Tibial artery (tissue), 4 donors: ENCODE results near the gene CSNK1E.

Experiments
- DNase-seq, 2 donors: peaks; one replicate each; pipeline ENCODE4 v3.0.0-alpha.2; 2019
- H3K27ac ChIP-seq, 2 donors: fragments of 200-600 bp; sonication (generic) in 1 of 2; 1 replicate in 1 of 2; 2 replicates in 1 of 2; pipeline ENCODE4 v1.5.1; 2018 to 2019; ENCODE audit warnings: mild to moderate bottlenecking in 1 of 2
- H3K27me3 ChIP-seq, 2 donors: fragments of 200-600 bp; sonication (generic) in 1 of 2; one replicate each; pipeline versions ENCODE4 v1.5.1 to v1.6.0; 2016 to 2019
- H3K36me3 ChIP-seq, 3 donors: fragments of 200-600 bp; sonication (generic) in 2 of 3; one replicate each; pipeline ENCODE4 v1.5.1; 2016 to 2019; ENCODE audit warnings: mild to moderate bottlenecking in 2 of 3
- H3K4me1 ChIP-seq, 4 donors: fragments of 200-600 bp; sonication (generic) in 2 of 4; 1 replicate in 3 of 4; 2 replicates in 1 of 4; pipeline ENCODE4 v1.5.1; 2016 to 2019
- H3K4me3 ChIP-seq, 2 donors: fragments of 200-600 bp; sonication (generic) in 1 of 2; 1 replicate in 1 of 2; 2 replicates in 1 of 2; pipeline ENCODE4 v1.5.1; 2018 to 2019; ENCODE audit warnings: mild to moderate bottlenecking in 2 of 2
- H3K9me3 ChIP-seq, 3 donors: fragments of 200-600 bp; sonication (generic) in 1 of 3; one replicate each; pipeline ENCODE4 v1.5.1; 2016 to 2019
- intact Hi-C: fragments of 100-400 bp; cut with DNase I; formaldehyde crosslinking; loops from one replicate; pipeline ENCODE4 v1.15.0; 2023; ENCODE audit warnings: low total_unique reads
- TF ChIP-seq, protein P1 (sequence below), 2 experiments: fragments of 200-600 bp in 1 of 2; fragments of 450-650 bp in 1 of 2; IDR thresholded peaks; one replicate each; pipeline ENCODE4 v1.5.1; 2017 to 2019; ENCODE audit warnings: antibody characterized with exemption in 2 of 2, mild to moderate bottlenecking in 1 of 2, moderate library complexity in 1 of 2

CSNK1E gene

DNA sequence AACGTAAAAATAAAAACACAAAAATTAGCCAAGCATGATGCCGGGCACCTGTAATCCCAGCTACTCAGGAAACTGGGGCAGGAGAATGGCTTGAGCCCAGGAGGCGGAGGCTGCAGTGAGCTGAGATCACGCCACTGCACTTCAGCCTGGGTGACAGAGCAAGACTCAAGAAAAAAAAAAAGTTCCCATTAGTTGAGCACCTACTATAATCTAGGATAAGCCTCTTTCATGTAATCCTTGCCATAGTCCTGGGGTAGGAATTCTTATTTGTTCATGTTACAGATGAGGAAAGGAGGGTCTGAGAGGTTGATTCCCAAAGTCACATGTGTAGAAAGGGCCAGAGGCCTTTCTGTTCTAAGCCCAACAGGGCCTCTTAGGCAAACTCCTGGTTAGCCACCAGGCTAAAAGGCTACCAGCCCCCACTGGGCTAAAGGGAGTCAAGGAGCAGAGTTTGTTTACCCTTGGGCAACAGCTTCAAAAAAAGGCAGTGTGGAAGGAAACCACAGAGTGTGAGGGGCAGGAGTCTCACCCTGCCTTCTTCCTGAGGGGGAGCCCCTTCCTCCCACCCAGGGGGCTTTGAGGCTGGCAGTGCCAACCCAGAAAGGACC is 21.6 kb upstream of the CSNK1E start:
- TF ChIP-seq, protein P1, sequence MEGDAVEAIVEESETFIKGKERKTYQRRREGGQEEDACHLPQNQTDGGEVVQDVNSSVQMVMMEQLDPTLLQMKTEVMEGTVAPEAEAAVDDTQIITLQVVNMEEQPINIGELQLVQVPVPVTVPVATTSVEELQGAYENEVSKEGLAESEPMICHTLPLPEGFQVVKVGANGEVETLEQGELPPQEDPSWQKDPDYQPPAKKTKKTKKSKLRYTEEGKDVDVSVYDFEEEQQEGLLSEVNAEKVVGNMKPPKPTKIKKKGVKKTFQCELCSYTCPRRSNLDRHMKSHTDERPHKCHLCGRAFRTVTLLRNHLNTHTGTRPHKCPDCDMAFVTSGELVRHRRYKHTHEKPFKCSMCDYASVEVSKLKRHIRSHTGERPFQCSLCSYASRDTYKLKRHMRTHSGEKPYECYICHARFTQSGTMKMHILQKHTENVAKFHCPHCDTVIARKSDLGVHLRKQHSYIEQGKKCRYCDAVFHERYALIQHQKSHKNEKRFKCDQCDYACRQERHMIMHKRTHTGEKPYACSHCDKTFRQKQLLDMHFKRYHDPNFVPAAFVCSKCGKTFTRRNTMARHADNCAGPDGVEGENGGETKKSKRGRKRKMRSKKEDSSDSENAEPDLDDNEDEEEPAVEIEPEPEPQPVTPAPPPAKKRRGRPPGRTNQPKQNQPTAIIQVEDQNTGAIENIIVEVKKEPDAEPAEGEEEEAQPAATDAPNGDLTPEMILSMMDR (IDR thresholded peaks at IDR 0.05), result no peak
- intact Hi-C loops, result no loop called here
- peak in 1 of 2 donors; percentile 11 for DNase-seq
- no peak overlapping the region for H3K27ac ChIP-seq
- H3K27me3 ChIP-seq, result peaks cover 0 to 19% of the 10 kb centered on the region in 2 donors
- no peak overlapping the region for H3K4me3 ChIP-seq
- H3K36me3 ChIP-seq, result no peaks in the 10 kb centered on the region
- peaks cover 0 to 9% (median 8%) of the 10 kb centered on the region in 4 donors for H3K4me1 ChIP-seq
- H3K9me3 ChIP-seq, result no peaks in the 10 kb centered on the region

DNA sequence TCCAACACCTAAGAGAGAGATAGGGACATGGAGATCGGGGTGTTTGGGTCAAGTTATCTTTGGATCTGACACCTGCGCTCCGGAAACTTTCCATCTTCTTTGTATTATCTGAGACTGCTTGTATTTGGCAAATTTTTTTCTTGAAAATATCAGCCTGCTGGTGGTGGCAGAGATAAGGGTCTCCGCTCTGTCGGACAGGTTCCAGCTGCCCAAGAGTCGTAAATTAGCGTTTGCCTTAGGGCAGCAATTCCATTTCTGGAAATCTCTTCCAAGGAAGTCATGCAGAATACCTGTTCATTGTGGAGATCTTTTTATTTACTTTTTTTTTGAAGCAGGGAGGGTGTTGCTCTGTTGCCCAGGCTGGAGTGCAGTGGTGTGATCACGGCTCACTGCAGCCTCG is 19.5 kb upstream of the CSNK1E start:
- no peak overlapping the region for H3K27ac ChIP-seq
- no peak overlapping the region for H3K4me3 ChIP-seq
- H3K4me1 ChIP-seq, result peaks cover 0 to 9% (median 8%) of the 10 kb centered on the region in 4 donors
- TF ChIP-seq, protein P1 (IDR thresholded peaks at IDR 0.05), result no peak
- no peaks in the 10 kb centered on the region for H3K9me3 ChIP-seq
- peaks cover 0 to 22% of the 10 kb centered on the region in 2 donors for H3K27me3 ChIP-seq
- no peaks in the 10 kb centered on the region for H3K36me3 ChIP-seq
- intact Hi-C loops, result no loop called here
- DNase-seq, result no peak

DNA sequence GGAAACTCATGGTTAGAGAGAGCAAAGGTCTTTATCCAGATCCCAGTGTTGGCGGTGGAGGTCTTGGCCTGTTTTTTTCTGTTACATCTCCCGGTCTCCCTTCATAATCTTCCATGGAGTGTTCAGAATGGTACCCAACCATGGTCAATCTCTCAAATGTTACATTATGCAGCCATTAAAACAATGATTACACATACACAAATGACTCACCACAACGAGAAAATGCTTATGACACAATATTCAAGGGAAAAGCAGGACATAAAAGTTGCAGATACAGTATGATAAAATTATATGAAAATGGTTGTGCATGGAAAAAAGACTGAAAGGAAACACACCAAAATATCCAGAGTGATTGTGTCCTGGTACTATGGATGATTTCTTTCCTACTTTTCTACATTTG is 17.8 kb upstream of the CSNK1E start:
- no peak overlapping the region for H3K27ac ChIP-seq
- intact Hi-C loops, result no loop called here
- no peak for DNase-seq
- no peaks in the 10 kb centered on the region for H3K9me3 ChIP-seq
- TF ChIP-seq, protein P1 (IDR thresholded peaks at IDR 0.05), result no peak
- H3K27me3 ChIP-seq, result peaks cover 0 to 22% of the 10 kb centered on the region in 2 donors
- peaks cover 0 to 9% (median 8%) of the 10 kb centered on the region in 4 donors for H3K4me1 ChIP-seq
- no peak overlapping the region for H3K4me3 ChIP-seq
- H3K36me3 ChIP-seq, result no peaks in the 10 kb centered on the region

DNA sequence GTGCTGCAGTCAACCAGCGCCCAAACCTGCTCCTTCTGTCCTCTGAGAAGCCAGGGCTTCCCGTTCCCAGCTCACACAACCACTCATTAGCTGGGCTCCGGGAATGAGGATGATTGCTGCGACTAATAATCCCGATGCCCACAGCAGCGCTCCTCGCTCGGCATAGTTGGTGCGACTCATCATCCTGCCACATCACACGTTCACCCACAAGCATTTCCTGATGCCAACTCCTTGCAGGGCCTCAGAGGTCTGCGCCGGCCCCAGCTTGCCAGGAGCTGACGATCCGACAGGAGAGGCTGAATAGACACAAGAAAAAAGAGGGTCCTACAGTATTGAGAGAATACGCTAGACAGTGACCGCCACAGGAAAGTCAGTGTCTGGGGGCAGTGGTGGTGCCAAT is 10.6 kb upstream of the CSNK1E start:
- Histone ChIP-seq H3K9me3 (no peaks in the 10 kb centered on the region), H3K27ac (no peak overlapping the region), H3K36me3 (no peaks in the 10 kb centered on the region), H3K4me3 (no peak overlapping the region), H3K4me1 (no peaks in the 10 kb centered on the region), H3K27me3 (peaks cover 0 to 4% of the 10 kb centered on the region in 2 donors)
- intact Hi-C loops, result no loop called here
- no peak for DNase-seq
- TF ChIP-seq, protein P1 (IDR thresholded peaks at IDR 0.05), result no peak

DNA sequence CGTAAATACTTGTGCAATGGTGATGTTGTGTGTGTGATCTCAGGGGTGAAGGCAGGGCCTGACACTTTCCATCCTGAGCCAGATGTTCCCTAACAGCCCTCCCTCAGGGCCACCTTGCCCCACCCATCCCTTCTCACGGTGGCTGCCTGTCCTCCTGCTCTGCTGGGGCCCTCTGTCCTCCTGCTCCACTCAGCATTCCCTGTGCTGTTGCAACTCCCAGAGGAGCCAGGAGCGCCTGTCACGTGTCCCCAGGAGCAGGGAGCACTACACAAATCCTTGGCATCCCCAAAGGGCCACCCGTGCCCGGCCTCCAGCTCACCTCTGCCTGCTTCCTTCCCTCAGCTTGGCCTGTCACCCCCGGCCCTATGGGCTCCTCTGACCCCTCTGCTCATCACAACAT is 10.2 kb upstream of the CSNK1E start:
- TF ChIP-seq, protein P1 (IDR thresholded peaks at IDR 0.05), result no peak
- Histone ChIP-seq H3K4me3 (no peak overlapping the region), H3K36me3 (no peaks in the 10 kb centered on the region), H3K27me3 (peaks cover 0 to 4% of the 10 kb centered on the region in 2 donors), H3K9me3 (no peaks in the 10 kb centered on the region), H3K27ac (no peak overlapping the region), H3K4me1 (no peaks in the 10 kb centered on the region)
- no peak for DNase-seq
- intact Hi-C loops, result no loop called here

DNA sequence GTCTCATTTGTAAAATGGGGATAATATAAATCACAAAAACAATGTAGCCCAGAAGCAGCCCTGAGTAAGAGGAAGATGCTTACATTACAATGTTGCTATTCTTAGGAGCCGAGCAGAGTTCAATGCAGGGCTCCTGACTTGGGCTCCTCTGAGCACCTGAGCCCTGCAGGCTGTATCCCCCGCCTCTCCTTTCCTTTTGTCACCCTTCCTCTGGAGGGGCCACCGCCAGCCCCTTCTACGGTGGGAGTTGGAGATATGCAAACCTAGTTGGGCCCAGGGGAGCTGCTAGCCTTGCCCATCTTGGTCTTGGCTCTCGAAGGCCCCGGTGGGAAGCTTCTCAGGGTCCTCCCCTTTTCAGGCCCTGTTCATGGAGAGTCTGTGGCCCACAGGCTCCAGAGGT is 8.4 kb upstream of the CSNK1E start:
- Histone ChIP-seq H3K4me3 (no peak overlapping the region), H3K36me3 (no peaks in the 10 kb centered on the region), H3K27me3 (peaks cover 0 to 4% of the 10 kb centered on the region in 2 donors), H3K9me3 (no peaks in the 10 kb centered on the region), H3K27ac (no peak overlapping the region), H3K4me1 (no peaks in the 10 kb centered on the region)
- no peak for DNase-seq
- intact Hi-C loops, result no loop called here
- TF ChIP-seq, protein P1 (IDR thresholded peaks at IDR 0.05), result no peak
